Measurements from ENCODE around the gene B9D1. TPM values are rescaled to one million over a fixed set of nuclear protein-coding genes. Genes with fewer than 3 reads are reported as not detected.

B9D1 gene
- total and polyA plus RNA-seq, 2 of the 13 experiments (the other 11 are each of a cell fraction or from before 2014, with no cell fraction given) = 27.7 to 31.1 TPM

DNA sequence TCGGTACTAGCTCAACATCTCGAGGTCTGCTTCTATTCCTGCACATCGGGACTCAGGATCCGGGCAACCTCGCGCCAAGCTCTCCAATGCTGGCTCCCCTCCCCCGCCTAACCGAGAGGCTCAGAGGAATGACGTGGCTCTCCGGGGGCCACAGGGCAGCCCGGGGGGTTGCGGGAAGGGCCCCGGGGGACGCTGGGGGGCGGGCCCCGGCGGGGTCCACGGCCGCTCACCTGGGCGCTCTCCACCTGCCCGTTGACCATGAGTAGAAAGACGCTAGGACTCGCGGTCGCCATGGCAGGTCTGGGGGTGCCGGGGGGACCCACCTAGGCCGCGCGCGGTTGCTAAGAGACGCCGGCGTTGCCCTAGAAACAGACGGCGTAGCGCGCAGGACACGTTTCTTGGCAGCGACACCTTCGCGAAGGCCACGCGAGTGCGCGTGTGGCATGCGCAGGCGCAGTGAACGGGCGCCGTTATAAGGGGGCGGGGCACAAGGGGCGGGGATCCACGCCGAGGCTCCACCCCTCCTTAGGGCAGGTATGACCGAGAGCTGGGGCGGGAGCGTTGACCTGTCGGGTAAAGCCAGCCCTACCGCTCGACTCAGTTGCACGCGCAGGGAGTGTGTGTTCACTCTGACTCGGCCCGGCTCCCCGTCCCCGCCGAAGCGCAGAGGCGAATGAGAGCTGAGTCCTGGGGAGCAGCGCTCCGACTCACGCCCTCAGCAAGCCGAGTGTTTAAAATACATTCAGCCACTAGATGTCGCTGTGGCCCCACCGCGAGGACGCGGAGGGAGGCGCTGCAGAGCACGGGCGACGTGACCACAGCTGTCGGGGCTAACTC lies at the start of gene B9D1 (continued):
- TF ChIP-seq, protein P1, sequence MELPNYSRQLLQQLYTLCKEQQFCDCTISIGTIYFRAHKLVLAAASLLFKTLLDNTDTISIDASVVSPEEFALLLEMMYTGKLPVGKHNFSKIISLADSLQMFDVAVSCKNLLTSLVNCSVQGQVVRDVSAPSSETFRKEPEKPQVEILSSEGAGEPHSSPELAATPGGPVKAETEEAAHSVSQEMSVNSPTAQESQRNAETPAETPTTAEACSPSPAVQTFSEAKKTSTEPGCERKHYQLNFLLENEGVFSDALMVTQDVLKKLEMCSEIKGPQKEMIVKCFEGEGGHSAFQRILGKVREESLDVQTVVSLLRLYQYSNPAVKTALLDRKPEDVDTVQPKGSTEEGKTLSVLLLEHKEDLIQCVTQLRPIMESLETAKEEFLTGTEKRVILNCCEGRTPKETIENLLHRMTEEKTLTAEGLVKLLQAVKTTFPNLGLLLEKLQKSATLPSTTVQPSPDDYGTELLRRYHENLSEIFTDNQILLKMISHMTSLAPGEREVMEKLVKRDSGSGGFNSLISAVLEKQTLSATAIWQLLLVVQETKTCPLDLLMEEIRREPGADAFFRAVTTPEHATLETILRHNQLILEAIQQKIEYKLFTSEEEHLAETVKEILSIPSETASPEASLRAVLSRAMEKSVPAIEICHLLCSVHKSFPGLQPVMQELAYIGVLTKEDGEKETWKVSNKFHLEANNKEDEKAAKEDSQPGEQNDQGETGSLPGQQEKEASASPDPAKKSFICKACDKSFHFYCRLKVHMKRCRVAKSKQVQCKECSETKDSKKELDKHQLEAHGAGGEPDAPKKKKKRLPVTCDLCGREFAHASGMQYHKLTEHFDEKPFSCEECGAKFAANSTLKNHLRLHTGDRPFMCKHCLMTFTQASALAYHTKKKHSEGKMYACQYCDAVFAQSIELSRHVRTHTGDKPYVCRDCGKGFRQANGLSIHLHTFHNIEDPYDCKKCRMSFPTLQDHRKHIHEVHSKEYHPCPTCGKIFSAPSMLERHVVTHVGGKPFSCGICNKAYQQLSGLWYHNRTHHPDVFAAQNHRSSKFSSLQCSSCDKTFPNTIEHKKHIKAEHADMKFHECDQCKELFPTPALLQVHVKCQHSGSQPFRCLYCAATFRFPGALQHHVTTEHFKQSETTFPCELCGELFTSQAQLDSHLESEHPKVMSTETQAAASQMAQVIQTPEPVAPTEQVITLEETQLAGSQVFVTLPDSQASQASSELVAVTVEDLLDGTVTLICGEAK (IDR thresholded peaks at IDR 0.05) = no peak
- TF ChIP-seq, protein P1 (CRISPR knock-in tag; IDR thresholded peaks at IDR 0.05) = no peak; the same call in 1 of the 2 replicates
- TF ChIP-seq SIX4 (CRISPR knock-in tag; IDR thresholded peaks at IDR 0.05) (no peak; the same call in 1 of the 2 replicates), CC2D1A (CRISPR knock-in tag; IDR thresholded peaks at IDR 0.05) (no peak), ETV5 (CRISPR knock-in tag; IDR thresholded peaks at IDR 0.05; ENCODE audit: borderline replicate concordance) (no peak; the same call in 1 of the 2 replicates), ZXDC (CRISPR knock-in tag; IDR thresholded peaks at IDR 0.05) (peak; percentile 61; the same call in 1 of the 2 replicates), SOX5 (CRISPR knock-in tag; IDR thresholded peaks at IDR 0.05; ENCODE audit: borderline replicate concordance) (no peak; the same call in 1 of the 2 replicates), NFE2L2 (IDR thresholded peaks at IDR 0.05; ENCODE audit: low read length) (no peak)
- TF ChIP-seq, protein P2, sequence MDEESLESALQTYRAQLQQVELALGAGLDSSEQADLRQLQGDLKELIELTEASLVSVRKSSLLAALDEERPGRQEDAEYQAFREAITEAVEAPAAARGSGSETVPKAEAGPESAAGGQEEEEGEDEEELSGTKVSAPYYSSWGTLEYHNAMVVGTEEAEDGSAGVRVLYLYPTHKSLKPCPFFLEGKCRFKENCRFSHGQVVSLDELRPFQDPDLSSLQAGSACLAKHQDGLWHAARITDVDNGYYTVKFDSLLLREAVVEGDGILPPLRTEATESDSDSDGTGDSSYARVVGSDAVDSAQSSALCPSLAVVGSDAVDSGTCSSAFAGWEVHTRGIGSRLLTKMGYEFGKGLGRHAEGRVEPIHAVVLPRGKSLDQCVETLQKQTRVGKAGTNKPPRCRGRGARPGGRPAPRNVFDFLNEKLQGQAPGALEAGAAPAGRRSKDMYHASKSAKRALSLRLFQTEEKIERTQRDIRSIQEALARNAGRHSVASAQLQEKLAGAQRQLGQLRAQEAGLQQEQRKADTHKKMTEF (CRISPR knock-in tag; IDR thresholded peaks at IDR 0.05) = peak; percentile 76
- TF ChIP-seq, protein P3, sequence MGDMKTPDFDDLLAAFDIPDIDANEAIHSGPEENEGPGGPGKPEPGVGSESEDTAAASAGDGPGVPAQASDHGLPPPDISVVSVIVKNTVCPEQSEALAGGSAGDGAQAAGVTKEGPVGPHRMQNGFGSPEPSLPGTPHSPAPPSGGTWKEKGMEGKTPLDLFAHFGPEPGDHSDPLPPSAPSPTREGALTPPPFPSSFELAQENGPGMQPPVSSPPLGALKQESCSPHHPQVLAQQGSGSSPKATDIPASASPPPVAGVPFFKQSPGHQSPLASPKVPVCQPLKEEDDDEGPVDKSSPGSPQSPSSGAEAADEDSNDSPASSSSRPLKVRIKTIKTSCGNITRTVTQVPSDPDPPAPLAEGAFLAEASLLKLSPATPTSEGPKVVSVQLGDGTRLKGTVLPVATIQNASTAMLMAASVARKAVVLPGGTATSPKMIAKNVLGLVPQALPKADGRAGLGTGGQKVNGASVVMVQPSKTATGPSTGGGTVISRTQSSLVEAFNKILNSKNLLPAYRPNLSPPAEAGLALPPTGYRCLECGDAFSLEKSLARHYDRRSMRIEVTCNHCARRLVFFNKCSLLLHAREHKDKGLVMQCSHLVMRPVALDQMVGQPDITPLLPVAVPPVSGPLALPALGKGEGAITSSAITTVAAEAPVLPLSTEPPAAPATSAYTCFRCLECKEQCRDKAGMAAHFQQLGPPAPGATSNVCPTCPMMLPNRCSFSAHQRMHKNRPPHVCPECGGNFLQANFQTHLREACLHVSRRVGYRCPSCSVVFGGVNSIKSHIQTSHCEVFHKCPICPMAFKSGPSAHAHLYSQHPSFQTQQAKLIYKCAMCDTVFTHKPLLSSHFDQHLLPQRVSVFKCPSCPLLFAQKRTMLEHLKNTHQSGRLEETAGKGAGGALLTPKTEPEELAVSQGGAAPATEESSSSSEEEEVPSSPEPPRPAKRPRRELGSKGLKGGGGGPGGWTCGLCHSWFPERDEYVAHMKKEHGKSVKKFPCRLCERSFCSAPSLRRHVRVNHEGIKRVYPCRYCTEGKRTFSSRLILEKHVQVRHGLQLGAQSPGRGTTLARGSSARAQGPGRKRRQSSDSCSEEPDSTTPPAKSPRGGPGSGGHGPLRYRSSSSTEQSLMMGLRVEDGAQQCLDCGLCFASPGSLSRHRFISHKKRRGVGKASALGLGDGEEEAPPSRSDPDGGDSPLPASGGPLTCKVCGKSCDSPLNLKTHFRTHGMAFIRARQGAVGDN (CRISPR knock-in tag; IDR thresholded peaks at IDR 0.05) = peak; percentile 94
